HepG2 (cell line): ENCODE measurements around the gene HECTD3. TPM values are rescaled to one million over a fixed set of nuclear protein-coding genes. Genes with fewer than 3 reads are reported as not detected.

Experiments
- ATM ChIP-seq: fragments of 450-650 bp; IDR thresholded peaks from 2 replicates; pipeline ENCODE4 v1.7.1; 2017; ENCODE audit warnings: mild to moderate bottlenecking, borderline replicate concordance
- BCL6 ChIP-seq: IDR thresholded peaks from 2 replicates; pipeline ENCODE4 v1.6.1; 2016; ENCODE audit warnings: missing genetic modification reagents, missing compliant biosample characterization
- BORCS8-MEF2B ChIP-seq: sonication (generic); formaldehyde crosslinking; IDR thresholded peaks from 2 replicates; pipeline ENCODE4 v1.8.0; 2022; ENCODE audit warnings: mild to moderate bottlenecking, missing genetic modification reagents
- DNMT3B ChIP-seq: conservative IDR thresholded peaks from 2 replicates; pipeline ENCODE4 v1.6.1; 2016; ENCODE audit warnings: missing biosample characterization, control low read depth
- FOXA3 ChIP-seq: IDR thresholded peaks from 2 replicates; pipeline ENCODE4 v1.6.1; 2016; ENCODE audit warnings: missing genetic modification reagents, missing compliant biosample characterization
- MAF1 ChIP-seq: sonication (generic); formaldehyde crosslinking; IDR thresholded peaks from 2 replicates; pipeline ENCODE4 v1.5.0; 2020; ENCODE audit warnings: missing genetic modification reagents, borderline replicate concordance
- RAD51 ChIP-seq: fragments of 450-650 bp; IDR thresholded peaks from 2 replicates; pipeline ENCODE4 v1.6.1; 2016; ENCODE audit warnings: borderline replicate concordance
- SALL1 ChIP-seq: sonication (generic); formaldehyde crosslinking; IDR thresholded peaks from 2 replicates; pipeline ENCODE4 v1.8.0; 2022; ENCODE audit warnings: mild to moderate bottlenecking, missing genetic modification reagents
- ZNF143 ChIP-seq: sonication (generic); formaldehyde crosslinking; IDR thresholded peaks from 2 replicates; pipeline ENCODE4 v1.4.0; 2020; ENCODE audit warnings: missing genetic modification reagents
- ZNF224 ChIP-seq: sonication (generic); formaldehyde crosslinking; IDR thresholded peaks from 2 replicates; pipeline ENCODE4 v1.5.0; 2020; ENCODE audit warnings: mild to moderate bottlenecking, missing genetic modification reagents
- ZNF747 ChIP-seq: sonication (generic); formaldehyde crosslinking; IDR thresholded peaks from 2 replicates; pipeline ENCODE4 v1.8.1; 2023; ENCODE audit warnings: missing genetic modification reagents, mild to moderate bottlenecking, borderline replicate concordance
- polyA plus RNA-seq, 8 experiments: library from polyadenylated mRNA; depleted of rRNA in 3 of 8; stranded (reverse) in 7 of 8; unstranded in 1 of 8; fragments of >200 nt; fragmentation: Illumina TruSeq in 4 of 8; extraction: Trizol in 4 of 8; gene quantifications; 2 replicates each; pipeline versions ENCODE4 v1.2.1 to v1.2.3, GENCODE V29; 2011 to 2016; ENCODE audit warnings: low read depth in 4 of 8, missing spikeins in 1 of 8, mixed read lengths in 1 of 8; ENCODE audit not compliant: insufficient read depth in 1 of 8
- total RNA-seq, 5 experiments: library from RNA; depleted of rRNA; stranded (reverse); fragments of >200 nt; fragmentation: Illumina TruSeq; extraction: Trizol; gene quantifications; 2 replicates each; pipeline ENCODE4 v1.2.3, GENCODE V29; 2016; ENCODE audit warnings: low read depth in 1 of 5
- TF ChIP-seq, protein P1 (sequence below): sonication (generic); formaldehyde crosslinking; IDR thresholded peaks from 2 replicates; pipeline ENCODE4 v1.8.0; 2022; ENCODE audit warnings: missing genetic modification reagents, mild to moderate bottlenecking, borderline replicate concordance
- TF ChIP-seq, protein P2 (sequence below): sonication (generic); formaldehyde crosslinking; IDR thresholded peaks from 2 replicates; pipeline ENCODE4 v1.4.0; 2020; ENCODE audit warnings: missing genetic modification reagents, borderline replicate concordance
- TF ChIP-seq, protein P3 (sequence below): sonication (generic); formaldehyde crosslinking; IDR thresholded peaks from 2 replicates; pipeline ENCODE4 v1.4.0; 2020; ENCODE audit warnings: missing genetic modification reagents, low read depth, mild to moderate bottlenecking, borderline replicate concordance
- TF ChIP-seq, protein P4 (sequence below): sonication (generic); formaldehyde crosslinking; IDR thresholded peaks from 2 replicates; pipeline ENCODE4 v1.4.0; 2020; ENCODE audit warnings: mild to moderate bottlenecking, missing genetic modification reagents
- TF ChIP-seq, protein P5 (sequence below): sonication (generic); formaldehyde crosslinking; IDR thresholded peaks from 2 replicates; pipeline ENCODE4 v1.8.1; 2022; ENCODE audit warnings: low read depth, mild to moderate bottlenecking, missing genetic modification reagents

HECTD3 gene
- total and polyA plus RNA-seq, 2 of the 13 experiments (the other 11 are each of a cell fraction or from before 2014, with no cell fraction given): 18.6 to 24.5 TPM

DNA sequence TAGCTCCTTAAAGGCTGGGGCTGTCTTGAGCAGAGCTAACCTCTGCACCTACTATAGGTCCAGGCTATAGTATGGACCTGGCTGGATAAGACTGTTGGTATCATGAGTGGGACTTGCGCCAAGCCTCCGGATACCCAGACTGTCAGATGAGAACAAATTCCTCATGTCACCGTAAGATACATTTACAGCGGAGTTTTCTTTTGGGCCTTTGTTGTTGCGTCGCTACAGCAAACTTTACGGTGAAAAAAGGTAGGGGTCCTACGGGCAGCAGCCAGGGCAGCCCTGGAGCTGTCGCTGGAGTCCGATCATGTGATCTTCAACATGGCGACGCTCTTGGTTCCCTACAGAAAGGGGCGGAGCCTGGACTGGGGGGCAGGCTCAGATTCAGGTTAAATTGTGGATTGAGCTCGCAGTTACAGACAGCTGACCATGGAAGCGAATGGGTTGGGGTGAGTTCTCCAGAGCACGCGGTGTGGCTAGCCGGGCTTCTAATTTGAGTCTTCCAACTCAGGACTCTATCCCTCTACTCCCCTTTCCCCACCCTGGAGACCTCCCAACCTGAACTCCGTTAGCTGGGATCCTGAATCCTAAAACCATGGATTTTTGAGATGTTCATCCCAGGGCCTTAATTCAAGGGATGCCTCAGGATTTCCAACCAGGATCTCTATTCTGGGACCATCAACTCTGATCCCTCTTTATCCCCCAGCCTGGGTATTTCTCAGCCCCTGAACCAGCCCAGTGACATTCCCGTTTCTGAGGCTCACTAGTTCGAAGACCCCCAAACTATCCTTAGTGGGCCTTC lies 914 bp upstream of the HECTD3 start, which contains the start of gene UROD (continued):
- peak; percentile 91; the same call in 1 of the 2 replicates for TF ChIP-seq DNMT3B
- no peak for TF ChIP-seq ZNF224 (CRISPR knock-in tag)
- TF ChIP-seq ATM: no peak
- peak; percentile 49; the same call in 1 of the 2 replicates for TF ChIP-seq FOXA3
- TF ChIP-seq, protein P1, sequence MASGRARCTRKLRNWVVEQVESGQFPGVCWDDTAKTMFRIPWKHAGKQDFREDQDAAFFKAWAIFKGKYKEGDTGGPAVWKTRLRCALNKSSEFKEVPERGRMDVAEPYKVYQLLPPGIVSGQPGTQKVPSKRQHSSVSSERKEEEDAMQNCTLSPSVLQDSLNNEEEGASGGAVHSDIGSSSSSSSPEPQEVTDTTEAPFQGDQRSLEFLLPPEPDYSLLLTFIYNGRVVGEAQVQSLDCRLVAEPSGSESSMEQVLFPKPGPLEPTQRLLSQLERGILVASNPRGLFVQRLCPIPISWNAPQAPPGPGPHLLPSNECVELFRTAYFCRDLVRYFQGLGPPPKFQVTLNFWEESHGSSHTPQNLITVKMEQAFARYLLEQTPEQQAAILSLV: no peak
- peak; percentile 68; the same call in 1 of the 2 replicates for TF ChIP-seq ZNF747
- peak; percentile 63 for TF ChIP-seq RAD51
- TF ChIP-seq, protein P2, sequence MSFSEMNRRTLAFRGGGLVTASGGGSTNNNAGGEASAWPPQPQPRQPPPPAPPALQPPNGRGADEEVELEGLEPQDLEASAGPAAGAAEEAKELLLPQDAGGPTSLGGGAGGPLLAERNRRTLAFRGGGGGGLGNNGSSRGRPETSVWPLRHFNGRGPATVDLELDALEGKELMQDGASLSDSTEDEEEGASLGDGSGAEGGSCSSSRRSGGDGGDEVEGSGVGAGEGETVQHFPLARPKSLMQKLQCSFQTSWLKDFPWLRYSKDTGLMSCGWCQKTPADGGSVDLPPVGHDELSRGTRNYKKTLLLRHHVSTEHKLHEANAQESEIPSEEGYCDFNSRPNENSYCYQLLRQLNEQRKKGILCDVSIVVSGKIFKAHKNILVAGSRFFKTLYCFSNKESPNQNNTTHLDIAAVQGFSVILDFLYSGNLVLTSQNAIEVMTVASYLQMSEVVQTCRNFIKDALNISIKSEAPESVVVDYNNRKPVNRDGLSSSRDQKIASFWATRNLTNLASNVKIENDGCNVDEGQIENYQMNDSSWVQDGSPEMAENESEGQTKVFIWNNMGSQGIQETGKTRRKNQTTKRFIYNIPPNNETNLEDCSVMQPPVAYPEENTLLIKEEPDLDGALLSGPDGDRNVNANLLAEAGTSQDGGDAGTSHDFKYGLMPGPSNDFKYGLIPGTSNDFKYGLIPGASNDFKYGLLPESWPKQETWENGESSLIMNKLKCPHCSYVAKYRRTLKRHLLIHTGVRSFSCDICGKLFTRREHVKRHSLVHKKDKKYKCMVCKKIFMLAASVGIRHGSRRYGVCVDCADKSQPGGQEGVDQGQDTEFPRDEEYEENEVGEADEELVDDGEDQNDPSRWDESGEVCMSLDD (CRISPR knock-in tag): no peak
- TF ChIP-seq BCL6: peak; percentile 29; the same call in 1 of the 2 replicates
- TF ChIP-seq, protein P3, sequence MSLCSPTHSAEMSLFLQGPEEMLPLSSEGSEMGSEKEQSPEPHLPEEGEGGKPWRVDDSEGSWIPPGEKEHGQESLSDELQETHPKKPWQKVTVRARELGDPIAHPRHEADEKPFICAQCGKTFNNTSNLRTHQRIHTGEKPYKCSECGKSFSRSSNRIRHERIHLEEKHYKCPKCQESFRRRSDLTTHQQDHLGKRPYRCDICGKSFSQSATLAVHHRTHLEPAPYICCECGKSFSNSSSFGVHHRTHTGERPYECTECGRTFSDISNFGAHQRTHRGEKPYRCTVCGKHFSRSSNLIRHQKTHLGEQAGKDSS (CRISPR knock-in tag): no peak; the same call in 1 of the 2 replicates
- TF ChIP-seq SALL1 (CRISPR knock-in tag): peak; percentile 73
- 0 out of 2 replicates have a peak, but pooled peaks have one; percentile 39 for TF ChIP-seq BORCS8-MEF2B
- TF ChIP-seq, protein P4, sequence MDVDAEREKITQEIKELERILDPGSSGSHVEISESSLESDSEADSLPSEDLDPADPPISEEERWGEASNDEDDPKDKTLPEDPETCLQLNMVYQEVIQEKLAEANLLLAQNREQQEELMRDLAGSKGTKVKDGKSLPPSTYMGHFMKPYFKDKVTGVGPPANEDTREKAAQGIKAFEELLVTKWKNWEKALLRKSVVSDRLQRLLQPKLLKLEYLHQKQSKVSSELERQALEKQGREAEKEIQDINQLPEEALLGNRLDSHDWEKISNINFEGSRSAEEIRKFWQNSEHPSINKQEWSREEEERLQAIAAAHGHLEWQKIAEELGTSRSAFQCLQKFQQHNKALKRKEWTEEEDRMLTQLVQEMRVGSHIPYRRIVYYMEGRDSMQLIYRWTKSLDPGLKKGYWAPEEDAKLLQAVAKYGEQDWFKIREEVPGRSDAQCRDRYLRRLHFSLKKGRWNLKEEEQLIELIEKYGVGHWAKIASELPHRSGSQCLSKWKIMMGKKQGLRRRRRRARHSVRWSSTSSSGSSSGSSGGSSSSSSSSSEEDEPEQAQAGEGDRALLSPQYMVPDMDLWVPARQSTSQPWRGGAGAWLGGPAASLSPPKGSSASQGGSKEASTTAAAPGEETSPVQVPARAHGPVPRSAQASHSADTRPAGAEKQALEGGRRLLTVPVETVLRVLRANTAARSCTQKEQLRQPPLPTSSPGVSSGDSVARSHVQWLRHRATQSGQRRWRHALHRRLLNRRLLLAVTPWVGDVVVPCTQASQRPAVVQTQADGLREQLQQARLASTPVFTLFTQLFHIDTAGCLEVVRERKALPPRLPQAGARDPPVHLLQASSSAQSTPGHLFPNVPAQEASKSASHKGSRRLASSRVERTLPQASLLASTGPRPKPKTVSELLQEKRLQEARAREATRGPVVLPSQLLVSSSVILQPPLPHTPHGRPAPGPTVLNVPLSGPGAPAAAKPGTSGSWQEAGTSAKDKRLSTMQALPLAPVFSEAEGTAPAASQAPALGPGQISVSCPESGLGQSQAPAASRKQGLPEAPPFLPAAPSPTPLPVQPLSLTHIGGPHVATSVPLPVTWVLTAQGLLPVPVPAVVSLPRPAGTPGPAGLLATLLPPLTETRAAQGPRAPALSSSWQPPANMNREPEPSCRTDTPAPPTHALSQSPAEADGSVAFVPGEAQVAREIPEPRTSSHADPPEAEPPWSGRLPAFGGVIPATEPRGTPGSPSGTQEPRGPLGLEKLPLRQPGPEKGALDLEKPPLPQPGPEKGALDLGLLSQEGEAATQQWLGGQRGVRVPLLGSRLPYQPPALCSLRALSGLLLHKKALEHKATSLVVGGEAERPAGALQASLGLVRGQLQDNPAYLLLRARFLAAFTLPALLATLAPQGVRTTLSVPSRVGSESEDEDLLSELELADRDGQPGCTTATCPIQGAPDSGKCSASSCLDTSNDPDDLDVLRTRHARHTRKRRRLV (CRISPR knock-in tag): no peak
- TF ChIP-seq, protein P5, sequence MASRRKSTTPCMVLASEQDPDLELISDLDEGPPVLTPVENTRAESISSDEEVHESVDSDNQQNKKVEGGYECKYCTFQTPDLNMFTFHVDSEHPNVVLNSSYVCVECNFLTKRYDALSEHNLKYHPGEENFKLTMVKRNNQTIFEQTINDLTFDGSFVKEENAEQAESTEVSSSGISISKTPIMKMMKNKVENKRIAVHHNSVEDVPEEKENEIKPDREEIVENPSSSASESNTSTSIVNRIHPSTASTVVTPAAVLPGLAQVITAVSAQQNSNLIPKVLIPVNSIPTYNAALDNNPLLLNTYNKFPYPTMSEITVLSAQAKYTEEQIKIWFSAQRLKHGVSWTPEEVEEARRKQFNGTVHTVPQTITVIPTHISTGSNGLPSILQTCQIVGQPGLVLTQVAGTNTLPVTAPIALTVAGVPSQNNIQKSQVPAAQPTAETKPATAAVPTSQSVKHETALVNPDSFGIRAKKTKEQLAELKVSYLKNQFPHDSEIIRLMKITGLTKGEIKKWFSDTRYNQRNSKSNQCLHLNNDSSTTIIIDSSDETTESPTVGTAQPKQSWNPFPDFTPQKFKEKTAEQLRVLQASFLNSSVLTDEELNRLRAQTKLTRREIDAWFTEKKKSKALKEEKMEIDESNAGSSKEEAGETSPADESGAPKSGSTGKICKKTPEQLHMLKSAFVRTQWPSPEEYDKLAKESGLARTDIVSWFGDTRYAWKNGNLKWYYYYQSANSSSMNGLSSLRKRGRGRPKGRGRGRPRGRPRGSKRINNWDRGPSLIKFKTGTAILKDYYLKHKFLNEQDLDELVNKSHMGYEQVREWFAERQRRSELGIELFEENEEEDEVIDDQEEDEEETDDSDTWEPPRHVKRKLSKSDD (CRISPR knock-in tag): peak; percentile 39; the same call in 1 of the 2 replicates
- no peak for TF ChIP-seq MAF1
- peak; percentile 66 for TF ChIP-seq ZNF143 (CRISPR knock-in tag)
